Measurements from ENCODE around the gene OSBPL6. TPM values are rescaled to one million over a fixed set of nuclear protein-coding genes. Genes with fewer than 3 reads are reported as not detected.

OSBPL6 gene
- total and polyA plus RNA-seq, 10 of the 15 experiments (the other 5 are each of a cell fraction or from before 2014, with no cell fraction given), result 0.01 to 0.08 (median 0.03) TPM; not detected in 5

DNA sequence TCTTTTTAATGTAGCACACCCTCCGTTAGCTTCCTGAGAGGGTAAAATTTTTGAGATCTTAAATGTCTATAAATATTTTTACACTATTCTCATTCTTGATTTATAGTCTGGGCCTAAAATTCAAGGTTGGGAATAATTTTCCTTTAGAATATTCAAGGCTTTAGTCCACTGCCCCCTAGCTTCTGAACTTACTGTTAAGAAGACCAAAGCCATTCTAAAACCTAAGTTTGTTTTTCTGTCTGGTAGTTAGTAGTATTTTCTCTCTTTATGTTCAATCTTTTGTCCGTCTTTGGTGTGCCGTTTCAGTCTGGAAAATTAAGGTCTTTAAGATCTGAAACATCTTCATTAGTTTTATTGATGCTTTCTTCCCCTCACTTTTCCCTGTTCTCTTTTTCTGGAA, 14.5 kb downstream of the OSBPL6 start:
- CTCF ChIA-PET, result interaction anchor here (0.6 kb wide), 1 partner anchor 260 kb away, joined by 3 read pairs; no protein-coding TSS in a partner anchor
- no peak overlapping the region for H3K27ac ChIP-seq (ENCODE audit: control insufficient read depth, insufficient read depth)
- H3K79me2 ChIP-seq (ENCODE audit: control insufficient read depth, insufficient read depth, low read length), result no peaks in the 10 kb centered on the region
- TF ChIP-seq, protein P1, sequence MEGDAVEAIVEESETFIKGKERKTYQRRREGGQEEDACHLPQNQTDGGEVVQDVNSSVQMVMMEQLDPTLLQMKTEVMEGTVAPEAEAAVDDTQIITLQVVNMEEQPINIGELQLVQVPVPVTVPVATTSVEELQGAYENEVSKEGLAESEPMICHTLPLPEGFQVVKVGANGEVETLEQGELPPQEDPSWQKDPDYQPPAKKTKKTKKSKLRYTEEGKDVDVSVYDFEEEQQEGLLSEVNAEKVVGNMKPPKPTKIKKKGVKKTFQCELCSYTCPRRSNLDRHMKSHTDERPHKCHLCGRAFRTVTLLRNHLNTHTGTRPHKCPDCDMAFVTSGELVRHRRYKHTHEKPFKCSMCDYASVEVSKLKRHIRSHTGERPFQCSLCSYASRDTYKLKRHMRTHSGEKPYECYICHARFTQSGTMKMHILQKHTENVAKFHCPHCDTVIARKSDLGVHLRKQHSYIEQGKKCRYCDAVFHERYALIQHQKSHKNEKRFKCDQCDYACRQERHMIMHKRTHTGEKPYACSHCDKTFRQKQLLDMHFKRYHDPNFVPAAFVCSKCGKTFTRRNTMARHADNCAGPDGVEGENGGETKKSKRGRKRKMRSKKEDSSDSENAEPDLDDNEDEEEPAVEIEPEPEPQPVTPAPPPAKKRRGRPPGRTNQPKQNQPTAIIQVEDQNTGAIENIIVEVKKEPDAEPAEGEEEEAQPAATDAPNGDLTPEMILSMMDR (IDR thresholded peaks at IDR 0.05 in 2 of 3, conservative IDR thresholded peaks at IDR 0.05 in 1 of 3; ENCODE audit: control insufficient read depth in 2 of 3, extremely low read depth in 1 of 3, insufficient read depth in 1 of 3, low read depth in 3 of 3, low read length in 3 of 3), result peak in 2 of 3 experiments; percentile 11 to 20; a peak in 2 of 6 replicates
- TF ChIP-seq KLF5 (IDR thresholded peaks at IDR 0.05; ENCODE audit: partially characterized antibody) (no peak), NFIC (IDR thresholded peaks at IDR 0.05; ENCODE audit: low read depth, low read length) (no peak), MEF2A (IDR thresholded peaks at IDR 0.05; ENCODE audit: insufficient read depth, low read depth, low read length) (no peak), RAD21 (IDR thresholded peaks at IDR 0.05; ENCODE audit: insufficient read depth, low read depth, low read length) (0 out of 2 replicates have a peak, but pooled peaks have one; percentile 5)
- BruUV-seq (replicated peaks), result no TSS peak
- no peak overlapping the region for H3K4me3 ChIP-seq
- in situ Hi-C loops (cut with MboI) (no loop called here), intact Hi-C loops (cut with micrococcal nuclease; ENCODE audit: unreplicated experiment) (no loop called here)
- H3K9me3 ChIP-seq (replicated peaks; ENCODE audit: control insufficient read depth, insufficient read depth, low read length), result no peaks in the 10 kb centered on the region
- RAD21 ChIA-PET (ENCODE audit: unreplicated experiment), result interaction anchor here (0.6 kb wide), 1 partner anchor 111 kb away, joined by 3 read pairs; no protein-coding TSS in a partner anchor
- DNase-seq (ENCODE audit: low read depth, low spot score) (no peak), ATAC-seq (no peak), FAIRE-seq (no peak)
- WGBS (ENCODE audit: insufficient coverage, insufficient replicate concordance, low lambda C conversion rate, missing lambda C conversion rate), result 67% methylated on average over 3 of the region's 3 CpGs
- no peaks in the 10 kb centered on the region for H3K4me1 ChIP-seq (ENCODE audit: control insufficient read depth, insufficient read depth, low read length)
- POLR2A ChIA-PET, result no interaction called here
- no peak overlapping the region for H2AFZ ChIP-seq (ENCODE audit: control insufficient read depth, low read depth, low read length)
- SMC1A ChIA-PET (ENCODE audit: uncharacterized antibody, unreplicated experiment), result interaction anchor here (0.6 to 0.7 kb wide), 3 partner anchors 9 to 24 kb away, joined by 3 to 4 read pairs (median 3); no protein-coding TSS in a partner anchor
- no peak overlapping the region for H3K9ac ChIP-seq (ENCODE audit: control insufficient read depth, insufficient read depth, low read length)
- H4K20me1 ChIP-seq (ENCODE audit: control insufficient read depth, insufficient read depth), result no peaks in the 10 kb centered on the region
- H3K36me3 ChIP-seq (ENCODE audit: control insufficient read depth in 2 of 2, insufficient read depth in 2 of 2, low read length in 1 of 2), result no peaks in the 10 kb centered on the region
- no peaks in the 10 kb centered on the region for H3K27me3 ChIP-seq (replicated peaks in 1 of 2; ENCODE audit: control insufficient read depth in 2 of 2, insufficient read depth in 2 of 2, low read length in 1 of 2)
- H3K4me2 ChIP-seq (ENCODE audit: control insufficient read depth, insufficient read depth), result no peak overlapping the region
